Stimulated activated CD8-positive, alpha-beta memory T cell treated with anti-CD3 and anti-CD28 coated beads, Interleukin-2, amount 100 ng/mL, for 1 hour (primary cell): ENCODE data around the gene SLC5A4.
"Not testable (repeated sequence)": the region's sequence is repeated elsewhere in the genome, so short reads cannot be mapped to it uniquely, and the experiment has no call there.

Source experiments
- DNase-seq, 2 donors: peaks; one replicate each; pipeline ENCODE4 v3.0.0-alpha.2; 2020; ENCODE audit warnings: low read depth in 2 of 2

The SLC5A4 gene

GRCh38 chr22:32199961-32200360 is 55.2 kb downstream of the SLC5A4 start:
- no peak for DNase-seq

GRCh38 chr22:32199341-32199740 is 55.8 kb downstream of the SLC5A4 start:
- DNase-seq = no peak

- DNase-seq = not testable (repeated sequence)
Measured at GRCh38 chr22:32197553-32198226, 57.5 kb downstream of the SLC5A4 start.

- DNase-seq = not testable (repeated sequence)
Measured at GRCh38 chr22:32195900-32196299, 59.2 kb downstream of the SLC5A4 start.

- not testable (repeated sequence) for DNase-seq
Measured at GRCh38 chr22:32193346-32193745, 61.8 kb downstream of the SLC5A4 start.

- DNase-seq = not testable (repeated sequence)
Measured at GRCh38 chr22:32191021-32191420, 64.1 kb downstream of the SLC5A4 start.

- no peak for DNase-seq
Measured at GRCh38 chr22:32185821-32186220, 69.3 kb downstream of the SLC5A4 start.

- DNase-seq = no peak
Measured at GRCh38 chr22:32183625-32184024, 71.5 kb downstream of the SLC5A4 start.

- no peak for DNase-seq
Measured at GRCh38 chr22:32181043-32181442, 74.1 kb downstream of the SLC5A4 start.

- DNase-seq = no peak
Measured at GRCh38 chr22:32177221-32177765, 77.9 kb downstream of the SLC5A4 start.

GRCh38 chr22:32175683-32176644 is 79.2 kb downstream of the SLC5A4 start:
- DNase-seq = no peak

GRCh38 chr22:32175115-32175514 is 80.0 kb downstream of the SLC5A4 start:
- DNase-seq = no peak
